GM20000 (cell line): Measurements from ENCODE around the gene TEP1.
"Not testable (repeated sequence)": the region's sequence is repeated elsewhere in the genome, so short reads cannot be mapped to it uniquely, and the experiment has no call there.

Experiments used
- DNase-seq: peaks from one replicate; pipeline ENCODE4 v3.0.0; 2012; ENCODE audit warnings: low spot score
- CTCF ChIP-seq: IDR thresholded peaks from 2 replicates; pipeline ENCODE4 v1.5.1; 2012; ENCODE audit warnings: mild to moderate bottlenecking, control low read depth; ENCODE audit errors: extremely low read depth, missing control alignments

The TEP1 gene

GRCh38 chr14:20455355-20456300 lies 42.3 kb upstream of the TEP1 start:
- DNase-seq, result peak; percentile 63
- TF ChIP-seq CTCF, result no peak

GRCh38 chr14:20454516-20455354 lies 41.4 kb upstream of the TEP1 start, which contains the start of the genes APEX1 and OSGEP:
APEX1 (plus strand) TSS chr14:20455226; CDS start chr14:20455646, 420 bp downstream.
OSGEP (minus strand) TSS chr14:20454812; CDS start chr14:20454683, 129 bp downstream.
- DNase-seq, result peak; percentile 96
- no peak for TF ChIP-seq CTCF

GRCh38 chr14:20452831-20453230 lies 39.5 kb upstream of the TEP1 start:
- not testable (repeated sequence) for DNase-seq

- no peak for TF ChIP-seq CTCF
- no peak for DNase-seq
Measured at GRCh38 chr14:20446889-20447288, 33.6 kb upstream of the TEP1 start.

- DNase-seq, result not testable (repeated sequence)
Measured at GRCh38 chr14:20443650-20444049, 30.3 kb upstream of the TEP1 start.

- DNase-seq, result no peak
- no peak for TF ChIP-seq CTCF
Measured at GRCh38 chr14:20441461-20441860, 28.2 kb upstream of the TEP1 start.

GRCh38 chr14:20440882-20441281 lies 27.6 kb upstream of the TEP1 start:
- TF ChIP-seq CTCF, result no peak
- DNase-seq, result peak; percentile 69

GRCh38 chr14:20440465-20440864 lies 27.2 kb upstream of the TEP1 start:
- no peak for TF ChIP-seq CTCF
- peak; percentile 16 for DNase-seq
